ENCODE results near the gene OCEL1. TPM values are rescaled to one million over a fixed set of nuclear protein-coding genes. Genes with fewer than 3 reads are reported as not detected.

Gene OCEL1
- total and polyA plus RNA-seq, 10 of the 15 experiments (the other 5 are each of a cell fraction or from before 2014, with no cell fraction given), result 2.8 to 18.2 (median 7.4) TPM

GRCh38 chr19:17229890-17230289 lies 3.9 kb downstream of the OCEL1 start:
- POLR2A ChIA-PET, result interaction anchor here (0.6 kb wide), 1 partner anchor 172 kb away, joined by 3 read pairs; no protein-coding TSS in a partner anchor
- H2AFZ ChIP-seq (ENCODE audit: control insufficient read depth, low read depth, low read length), result no peak overlapping the region
- 98% methylated on average over 3 of the region's 3 CpGs for WGBS (ENCODE audit: insufficient coverage, insufficient replicate concordance, low lambda C conversion rate, missing lambda C conversion rate)

GRCh38 chr19:17232258-17232657 lies 6.2 kb downstream of the OCEL1 start:
- intact Hi-C loops (cut with micrococcal nuclease; ENCODE audit: unreplicated experiment) (no loop called here), in situ Hi-C loops (cut with MboI) (no loop called here)
- Histone ChIP-seq H3K9me3 (replicated peaks; ENCODE audit: control insufficient read depth, insufficient read depth, low read length) (no peaks in the 10 kb centered on the region), H3K4me2 (ENCODE audit: control insufficient read depth, insufficient read depth) (no peak overlapping the region), H3K27ac (ENCODE audit: control insufficient read depth, insufficient read depth) (no peak overlapping the region), H4K20me1 (ENCODE audit: control insufficient read depth, insufficient read depth) (no peaks in the 10 kb centered on the region), H3K36me3 (ENCODE audit: control insufficient read depth in 2 of 2, insufficient read depth in 2 of 2, low read length in 1 of 2) (no peaks in the 10 kb centered on the region; a peak in 1 of 4 replicates), H3K4me1 (ENCODE audit: control insufficient read depth, insufficient read depth, low read length) (0 out of 2 replicates have a peak, but pooled peaks cover 4% of the 10 kb centered on the region), H3K27me3 (replicated peaks in 1 of 2; ENCODE audit: control insufficient read depth in 2 of 2, insufficient read depth in 2 of 2, low read length in 1 of 2) (no peaks in the 10 kb centered on the region), H3K9ac (ENCODE audit: control insufficient read depth, insufficient read depth, low read length) (no peak overlapping the region), H3K4me3 (no peak overlapping the region), H3K79me2 (ENCODE audit: control insufficient read depth, insufficient read depth, low read length) (peaks cover 10% of the 10 kb centered on the region), H2AFZ (ENCODE audit: control insufficient read depth, low read depth, low read length) (no peak overlapping the region)
- TF ChIP-seq ATF7 (IDR thresholded peaks at IDR 0.05; ENCODE audit: low read depth) (no peak), EED (IDR thresholded peaks at IDR 0.05; ENCODE audit: low read depth) (no peak), PAX5 (IDR thresholded peaks at IDR 0.05; ENCODE audit: borderline replicate concordance, low read depth, low read length) (no peak), POLR2A (IDR thresholded peaks at IDR 0.05; ENCODE audit: low read depth, low read length) (no peak), CBFB (IDR thresholded peaks at IDR 0.05; ENCODE audit: low read depth) (no peak), IRF5 (IDR thresholded peaks at IDR 0.05; ENCODE audit: borderline replicate concordance) (no peak), MTA2 (IDR thresholded peaks at IDR 0.05; ENCODE audit: low read depth) (no peak), ESRRA (IDR thresholded peaks at IDR 0.05; ENCODE audit: low read length) (no peak), TBL1XR1 (IDR thresholded peaks at IDR 0.05; ENCODE audit: low read depth, low read length) (no peak)
- no TSS peak for BruUV-seq (replicated peaks)
- ATAC-seq (no peak), FAIRE-seq (no peak), DNase-seq (ENCODE audit: low read depth, low spot score) (no peak)
- 82% methylated on average over 25 of the region's 25 CpGs for WGBS (ENCODE audit: insufficient coverage, insufficient replicate concordance, low lambda C conversion rate, missing lambda C conversion rate)
- SMC1A ChIA-PET (ENCODE audit: uncharacterized antibody, unreplicated experiment), result no interaction called here
- RAD21 ChIA-PET (ENCODE audit: unreplicated experiment), result no interaction called here
- POLR2A ChIA-PET, result no interaction called here
- CTCF ChIA-PET, result interaction anchor here (1.5 kb wide), 1 partner anchor 28 kb away, joined by 4 read pairs; no protein-coding TSS in a partner anchor

More at GRCh38 chr19:17229890-17230289, 3.9 kb downstream of the OCEL1 start:
- no peaks in the 10 kb centered on the region for H3K9me3 ChIP-seq (replicated peaks; ENCODE audit: control insufficient read depth, insufficient read depth, low read length)
- H3K36me3 ChIP-seq (ENCODE audit: control insufficient read depth in 2 of 2, insufficient read depth in 2 of 2, low read length in 1 of 2), result no peaks in the 10 kb centered on the region; a peak in 1 of 4 replicates
- RAD21 ChIA-PET (ENCODE audit: unreplicated experiment), result no interaction called here
- H3K4me3 ChIP-seq, result no peak overlapping the region
- no peak overlapping the region for H3K4me2 ChIP-seq (ENCODE audit: control insufficient read depth, insufficient read depth)
- in situ Hi-C loops (cut with MboI), result no loop called here
- H3K79me2 ChIP-seq (ENCODE audit: control insufficient read depth, insufficient read depth, low read length), result peaks cover 7% of the 10 kb centered on the region
- no peak for DNase-seq (ENCODE audit: low read depth, low spot score)
- CTCF ChIA-PET, result interaction anchor here (0.6 kb wide), 1 partner anchor 468 kb away, joined by 3 read pairs; no protein-coding TSS in a partner anchor
- BruUV-seq (replicated peaks), result no TSS peak
- H3K27me3 ChIP-seq (replicated peaks in 1 of 2; ENCODE audit: control insufficient read depth in 2 of 2, insufficient read depth in 2 of 2, low read length in 1 of 2), result no peaks in the 10 kb centered on the region
- FAIRE-seq, result no peak
- SMC1A ChIA-PET (ENCODE audit: uncharacterized antibody, unreplicated experiment), result no interaction called here
- H3K4me1 ChIP-seq (ENCODE audit: control insufficient read depth, insufficient read depth, low read length), result 0 out of 2 replicates have a peak, but pooled peaks cover under 1% of the 10 kb centered on the region
- no peak for TF ChIP-seq GATAD2B (conservative IDR thresholded peaks at IDR 0.05; ENCODE audit: low read depth)
- H3K9ac ChIP-seq (ENCODE audit: control insufficient read depth, insufficient read depth, low read length), result no peak overlapping the region
- H4K20me1 ChIP-seq (ENCODE audit: control insufficient read depth, insufficient read depth), result no peaks in the 10 kb centered on the region
- no peak for ATAC-seq
- no peak overlapping the region for H3K27ac ChIP-seq (ENCODE audit: control insufficient read depth, insufficient read depth)
- intact Hi-C loops (cut with micrococcal nuclease; ENCODE audit: unreplicated experiment), result no loop called here
